CD4-positive, alpha-beta T cell (primary cell): ENCODE data around the gene PDE4B. TPM values are rescaled to one million over a fixed set of nuclear protein-coding genes. Genes with fewer than 3 reads are reported as not detected.

Experiments used
- ATAC-seq: fragments of 200-7000 bp; cut with Tn5 transposase; one replicate; pipeline ENCODE4 v1.10.0; 2022; ENCODE audit warnings: mild to moderate bottlenecking; ENCODE audit not compliant: poor library complexity
- CTCF ChIA-PET: fragments of 350-600 bp; sonication (Branson Sonifier 250); formaldehyde crosslinking; loops from one replicate; lab custom pipeline; 2021; ENCODE audit warnings: antibody characterized with exemption, inconsistent platforms; lab: Charles Lee
- POLR2A ChIA-PET: fragments of 350-600 bp; sonication (Branson Sonifier 250); formaldehyde crosslinking; loops from one replicate; lab custom pipeline; 2021; ENCODE audit warnings: antibody characterized with exemption, inconsistent platforms; lab: Charles Lee
- DNase-seq, 14 experiments: peaks; one replicate each; pipeline ENCODE4 v3.0.0-alpha.2; 2013 to 2020; ENCODE audit warnings: mixed read lengths in 2 of 14
- H3K27ac ChIP-seq, 2 donors: one replicate each; pipeline versions ENCODE4 v1.5.1 to v1.7.0; 2013; ENCODE audit warnings: low read length in 2 of 2, low read depth in 1 of 2, mild to moderate bottlenecking in 1 of 2
- H3K27me3 ChIP-seq, 2 experiments: 1 replicate in 1 of 2; 2 replicates in 1 of 2; pipeline versions ENCODE4 v1.6.1 to v1.7.0; 2013; ENCODE audit warnings: low read length in 2 of 2, control low read depth in 1 of 2, mild to moderate bottlenecking in 1 of 2, moderate library complexity in 1 of 2; ENCODE audit not compliant: insufficient read depth in 2 of 2, control insufficient read depth in 1 of 2
- H3K36me3 ChIP-seq: one replicate; pipeline ENCODE4 v1.6.1; 2013; ENCODE audit warnings: low read length, control low read depth; ENCODE audit not compliant: insufficient read depth
- H3K4me1 ChIP-seq: one replicate; pipeline ENCODE4 v1.6.1; 2013; ENCODE audit warnings: low read length, control low read depth; ENCODE audit not compliant: insufficient read depth
- H3K4me3 ChIP-seq: one replicate; pipeline ENCODE4 v1.5.1; 2013; ENCODE audit warnings: mild to moderate bottlenecking, low read length, moderate library complexity
- H3K9me3 ChIP-seq, 2 experiments: 1 replicate in 1 of 2; 2 replicates in 1 of 2; pipeline versions ENCODE4 v1.6.1 to v1.7.0; 2013; ENCODE audit warnings: low read length in 2 of 2, mild to moderate bottlenecking in 2 of 2, control low read depth in 1 of 2, moderate library complexity in 1 of 2; ENCODE audit not compliant: control insufficient read depth in 1 of 2, insufficient read depth in 1 of 2
- H3K27ac Mint-ChIP-seq: one replicate; pipeline ENCODE4 v1.8.0; 2020; ENCODE audit warnings: mixed read lengths
- H3K27me3 Mint-ChIP-seq: one replicate; pipeline ENCODE4 v1.8.0; 2021; ENCODE audit warnings: mixed read lengths
- H3K36me3 Mint-ChIP-seq: one replicate; pipeline ENCODE4 v1.8.0; 2021; ENCODE audit warnings: low read depth, mixed read lengths
- H3K4me1 Mint-ChIP-seq: one replicate; pipeline ENCODE4 v1.8.0; 2021; ENCODE audit warnings: low read depth, mixed read lengths
- H3K4me3 Mint-ChIP-seq: one replicate; pipeline ENCODE4 v1.8.0; 2020; ENCODE audit warnings: mild to moderate bottlenecking, mixed read lengths
- H3K9me3 Mint-ChIP-seq: one replicate; pipeline ENCODE4 v1.8.0; 2020; ENCODE audit warnings: mixed read lengths
- intact Hi-C, 2 experiments: fragments of 100-400 bp; cut with DNase I in 1 of 2; cut with micrococcal nuclease in 1 of 2; formaldehyde crosslinking; loops; one replicate each; pipeline versions ENCODE4 v1.15.1 to v1.9.0; 2023 to 2025; cut with DNase I, micrococcal nuclease
- total RNA-seq, 174 experiments: library from RNA in 2 of 174; stranded (reverse) in 2 of 174; gene quantifications; one replicate each; pipeline ENCODE4 v1.2.3 and lab custom pipeline; 2021 to 2026
- TF ChIP-seq, protein P1 (sequence below): fragments of 200-600 bp; IDR thresholded peaks from one replicate; pipeline ENCODE4 v1.8.0; 2022; ENCODE audit warnings: antibody characterized with exemption, mild to moderate bottlenecking

The PDE4B gene
- total RNA-seq, 2 experiments from 2014 or later = 155 to 159 TPM

DNA sequence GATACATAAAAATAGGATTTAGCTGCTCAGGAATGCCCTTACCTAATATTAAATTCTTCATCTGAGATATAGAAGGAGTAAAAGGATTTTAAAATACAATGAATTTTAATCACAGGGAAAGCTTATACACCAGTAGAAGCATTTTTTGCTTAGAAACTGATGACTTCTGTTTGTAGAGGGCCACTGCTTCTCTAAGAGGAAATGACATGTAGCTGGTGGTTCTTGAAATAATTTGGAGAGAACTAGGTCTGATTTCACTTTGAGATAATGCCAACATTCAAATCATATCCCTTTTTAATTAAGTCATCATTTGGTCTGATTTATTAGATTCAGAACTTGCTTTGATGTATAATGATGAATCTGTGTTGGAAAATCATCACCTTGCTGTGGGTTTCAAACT, 574.7 kb downstream of the PDE4B start:
- Mint-ChIP-seq H3K27me3 (no peaks in the 10 kb centered on the region), H3K4me1 (peaks cover 78% of the 10 kb centered on the region), H3K9me3 (no peaks in the 10 kb centered on the region), H3K27ac (peak overlapping the region; percentile 78), H3K4me3 (no peak overlapping the region), H3K36me3 (peaks cover 98% of the 10 kb centered on the region)
- TF ChIP-seq, protein P1, sequence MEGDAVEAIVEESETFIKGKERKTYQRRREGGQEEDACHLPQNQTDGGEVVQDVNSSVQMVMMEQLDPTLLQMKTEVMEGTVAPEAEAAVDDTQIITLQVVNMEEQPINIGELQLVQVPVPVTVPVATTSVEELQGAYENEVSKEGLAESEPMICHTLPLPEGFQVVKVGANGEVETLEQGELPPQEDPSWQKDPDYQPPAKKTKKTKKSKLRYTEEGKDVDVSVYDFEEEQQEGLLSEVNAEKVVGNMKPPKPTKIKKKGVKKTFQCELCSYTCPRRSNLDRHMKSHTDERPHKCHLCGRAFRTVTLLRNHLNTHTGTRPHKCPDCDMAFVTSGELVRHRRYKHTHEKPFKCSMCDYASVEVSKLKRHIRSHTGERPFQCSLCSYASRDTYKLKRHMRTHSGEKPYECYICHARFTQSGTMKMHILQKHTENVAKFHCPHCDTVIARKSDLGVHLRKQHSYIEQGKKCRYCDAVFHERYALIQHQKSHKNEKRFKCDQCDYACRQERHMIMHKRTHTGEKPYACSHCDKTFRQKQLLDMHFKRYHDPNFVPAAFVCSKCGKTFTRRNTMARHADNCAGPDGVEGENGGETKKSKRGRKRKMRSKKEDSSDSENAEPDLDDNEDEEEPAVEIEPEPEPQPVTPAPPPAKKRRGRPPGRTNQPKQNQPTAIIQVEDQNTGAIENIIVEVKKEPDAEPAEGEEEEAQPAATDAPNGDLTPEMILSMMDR = no peak
- POLR2A ChIA-PET = interaction anchor here (0.9 to 1.7 kb wide), 8 partner anchors 9 to 92 kb away, joined by 3 to 4 read pairs (median 3); no protein-coding TSS in a partner anchor
- Histone ChIP-seq H3K9me3 (no peaks in the 10 kb centered on the region), H3K4me3 (no peak overlapping the region), H3K27ac (peak overlapping the region in 1 of 2 donors; percentile 47), H3K4me1 (peaks cover 26% of the 10 kb centered on the region), H3K36me3 (peaks cover 95% of the 10 kb centered on the region), H3K27me3 (no peaks in the 10 kb centered on the region)
- ATAC-seq (no peak), DNase-seq (no peak)
- intact Hi-C loops = no loop called here
- CTCF ChIA-PET = interaction anchor here (0.9 to 2.2 kb wide), 4 partner anchors 16 to 85 kb away, joined by 3 to 7 read pairs (median 6); no protein-coding TSS in a partner anchor

DNA sequence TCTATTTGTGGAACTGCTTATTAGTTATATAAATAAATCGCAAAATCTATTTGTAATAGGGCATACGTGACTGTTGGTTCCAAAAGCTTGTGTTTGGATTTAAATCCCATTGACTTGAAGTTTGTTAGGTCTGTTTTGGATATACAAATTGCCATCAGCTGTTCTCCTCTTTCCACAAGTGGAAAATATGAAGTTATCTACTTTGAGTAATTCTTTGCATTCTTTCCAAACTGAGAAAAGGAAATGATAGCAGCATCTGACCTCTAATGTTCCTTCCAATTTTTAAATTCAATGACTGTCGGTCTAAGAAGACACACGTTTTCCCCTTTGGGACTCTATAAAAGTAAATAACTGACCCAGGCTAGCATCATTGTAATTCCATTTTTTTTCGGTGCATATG, 575.6 kb downstream of the PDE4B start:
- H3K4me1 ChIP-seq = peaks cover 31% of the 10 kb centered on the region
- no peaks in the 10 kb centered on the region for H3K9me3 ChIP-seq
- H3K27ac ChIP-seq = no peak overlapping the region
- H3K27ac Mint-ChIP-seq = no peak overlapping the region
- no peak for ATAC-seq
- H3K4me3 Mint-ChIP-seq = no peak overlapping the region
- no peak for DNase-seq
- peaks cover 82% of the 10 kb centered on the region for H3K4me1 Mint-ChIP-seq
- no peak overlapping the region for H3K4me3 ChIP-seq
- POLR2A ChIA-PET = interaction anchor here (1.7 kb wide), 1 partner anchor 37 kb away, joined by 4 read pairs; no protein-coding TSS in a partner anchor
- H3K36me3 Mint-ChIP-seq = peaks cover 98% of the 10 kb centered on the region
- no peaks in the 10 kb centered on the region for H3K27me3 Mint-ChIP-seq
- TF ChIP-seq, protein P1 = no peak
- intact Hi-C loops = no loop called here
- no peaks in the 10 kb centered on the region for H3K27me3 ChIP-seq
- CTCF ChIA-PET = interaction anchor here (2.1 to 2.2 kb wide), 2 partner anchors 78 to 86 kb away, joined by 7 read pairs; no protein-coding TSS in a partner anchor
- peaks cover 94% of the 10 kb centered on the region for H3K36me3 ChIP-seq
- no peaks in the 10 kb centered on the region for H3K9me3 Mint-ChIP-seq

DNA sequence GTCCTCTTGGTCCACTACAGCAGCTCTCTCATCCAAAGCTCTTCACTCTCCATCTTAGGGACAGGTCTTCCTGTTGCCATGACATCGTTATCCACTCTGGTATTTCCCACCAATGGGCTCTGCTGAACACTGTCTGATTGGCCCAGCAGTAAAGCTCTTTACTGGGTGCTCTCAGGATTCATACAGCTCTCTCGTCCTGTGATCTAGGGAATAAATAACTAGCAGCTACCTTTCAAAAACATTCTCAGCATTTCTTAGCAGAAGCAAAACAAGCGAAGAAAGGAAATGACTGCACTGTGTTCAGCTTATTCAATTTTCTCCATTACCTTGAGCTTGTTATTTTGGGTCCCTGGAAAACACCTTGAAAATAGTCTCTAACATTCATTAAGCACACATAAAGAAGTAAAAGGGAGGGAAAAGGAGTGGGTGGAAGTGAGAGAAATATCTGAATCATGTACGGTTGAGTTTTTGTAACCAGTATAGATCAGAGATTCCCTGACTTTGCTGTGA, 577.8 kb downstream of the PDE4B start:
- Histone ChIP-seq H3K36me3 (peaks cover 74% of the 10 kb centered on the region), H3K4me3 (no peak overlapping the region), H3K4me1 (peaks cover 51% of the 10 kb centered on the region), H3K9me3 (no peaks in the 10 kb centered on the region), H3K27me3 (no peaks in the 10 kb centered on the region), H3K27ac (peak overlapping the region in 1 of 2 donors; percentile 66)
- POLR2A ChIA-PET = interaction anchor here (0.8 to 2.1 kb wide), 9 partner anchors 9 to 34 kb away, joined by 3 to 9 read pairs (median 4); no protein-coding TSS in a partner anchor
- Mint-ChIP-seq H3K36me3 (peaks cover 82% of the 10 kb centered on the region), H3K4me3 (peak overlapping the region; percentile 0), H3K27ac (peak overlapping the region; percentile 93), H3K9me3 (no peaks in the 10 kb centered on the region), H3K4me1 (peaks cover 89% of the 10 kb centered on the region), H3K27me3 (no peaks in the 10 kb centered on the region)
- TF ChIP-seq, protein P1 = no peak
- intact Hi-C loops = loop anchor here (2.0 to 5.0 kb wide), 4 partner anchors 14 to 77 kb away; no protein-coding TSS in a partner anchor
- ATAC-seq (no peak), DNase-seq (peak in 1 of 14 experiments; percentile 48)
- CTCF ChIA-PET = interaction anchor here (1.0 to 1.5 kb wide), 6 partner anchors 19 to 88 kb away, joined by 3 to 4 read pairs (median 3); no protein-coding TSS in a partner anchor
